Kidney (tissue), 14 donors: ENCODE data around the gene OSTM1. TPM values are rescaled to one million over a fixed set of nuclear protein-coding genes. Genes with fewer than 3 reads are reported as not detected.
"Not testable (repeated sequence)": the region's sequence is repeated elsewhere in the genome, so short reads cannot be mapped to it uniquely, and the experiment has no call there.

Source experiments
- DNase-seq, 5 donors: peaks; one replicate each; pipeline ENCODE4 v3.0.0-alpha.2; 2013 to 2020
- FAIRE-seq: peaks from 2 replicates; lab custom pipeline; 2012; peaks lifted over from hg19 to GRCh38; lab: Jason Lieb, UNC
- H3K27ac ChIP-seq, 2 donors: one replicate each; pipeline ENCODE4 v1.7.0; 2013; ENCODE audit warnings: low read depth in 2 of 2, low read length in 2 of 2, inconsistent platforms in 1 of 2
- H3K27me3 ChIP-seq: one replicate; pipeline ENCODE4 v1.7.1; 2013; ENCODE audit warnings: low read length, inconsistent platforms; ENCODE audit not compliant: control insufficient read depth, insufficient read depth
- H3K36me3 ChIP-seq, 3 donors: one replicate each; pipeline versions ENCODE4 v1.7.0 to v1.7.1; 2013; ENCODE audit warnings: low read length in 3 of 3, control low read depth in 1 of 3, inconsistent platforms in 1 of 3; ENCODE audit not compliant: insufficient read depth in 3 of 3, control insufficient read depth in 2 of 3
- H3K4me1 ChIP-seq, 3 donors: one replicate each; pipeline versions ENCODE4 v1.7.0 to v1.7.1; 2013; ENCODE audit warnings: low read length in 3 of 3, inconsistent platforms in 1 of 3, low read depth in 1 of 3; ENCODE audit not compliant: control insufficient read depth in 2 of 3, insufficient read depth in 2 of 3
- H3K4me3 ChIP-seq, 3 donors: one replicate each; pipeline versions ENCODE4 v1.7.0 to v1.8.1; 2013; ENCODE audit warnings: low read length in 3 of 3, control low read depth in 1 of 3, inconsistent platforms in 1 of 3
- H3K9ac ChIP-seq, 3 donors: one replicate each; pipeline versions ENCODE4 v1.7.0 to v1.7.1; 2013; ENCODE audit warnings: low read length in 3 of 3, control low read depth in 1 of 3, inconsistent platforms in 1 of 3
- H3K9me3 ChIP-seq, 3 donors: one replicate each; pipeline versions ENCODE4 v1.7.0 to v1.7.1; 2013; ENCODE audit warnings: low read length in 3 of 3, control low read depth in 1 of 3, inconsistent platforms in 1 of 3; ENCODE audit not compliant: control insufficient read depth in 2 of 3, insufficient read depth in 1 of 3
- CTCF ChIP-seq: IDR thresholded peaks from 3 replicates; pipeline ENCODE4 v1.5.1; 2012; ENCODE audit warnings: mild to moderate bottlenecking, moderate library complexity, borderline replicate concordance; ENCODE audit not compliant: insufficient read depth; ENCODE audit errors: extremely low read depth
- intact Hi-C: fragments of 100-400 bp; cut with DNase I; formaldehyde crosslinking; loops from one replicate; pipeline ENCODE4 v1.11.1; 2022
- polyA plus RNA-seq: library from polyadenylated mRNA; stranded (reverse); fragments of 350-450 nt; fragmentation: Illumina TruSeq; extraction: RNeasy Lipid Tissue Mini Kit (QIAGEN cat#74804); gene quantifications from one replicate; pipeline ENCODE4 v1.2.3, GENCODE V29; 2014; ENCODE audit warnings: low read depth, low replicate concordance; ENCODE audit not compliant: insufficient read depth
- total RNA-seq: library from RNA; stranded (reverse); fragmentation: NEBNext Ultra II Directional; extraction: Animal tissue kit (Norgen Biotek cat#: 25700); gene quantifications from one replicate; pipeline ENCODE4 v1.2.1, GENCODE V29; 2021
- donor health status: control.
- donor health status: control.
- donor health status: control.
- donor health status: control.
- donor health status: control.
- donor health status: DM: yes; HTN: yes; CAD: no.
- donor health status: Normal renal cell carcinoma (clear cell type).

OSTM1 gene
- total and polyA plus RNA-seq, 2 donors from 2014 or later = 19.8 to 34.5 TPM

- Histone ChIP-seq H3K9me3 (peaks cover 0 to 6% (median 0%) of the 10 kb centered on the region in 3 donors), H3K36me3 (no peaks in the 10 kb centered on the region), H3K4me3 (no peak overlapping the region), H3K9ac (no peak overlapping the region), H3K27me3 (no peaks in the 10 kb centered on the region), H3K4me1 (peaks cover 0 to 10% (median 0%) of the 10 kb centered on the region in 3 donors), H3K27ac (no peak overlapping the region)
- no peak for TF ChIP-seq CTCF
- FAIRE-seq (no peak), DNase-seq (no peak)
- intact Hi-C loops = no loop called here
Observed at GRCh38 chr6:108004861-108005260, 69.7 kb downstream of the OSTM1 start.

- no peaks in the 10 kb centered on the region for H3K9me3 ChIP-seq
- DNase-seq (peak in 3 of 5 donors; percentile 15 to 69 (median 56)), FAIRE-seq (no peak)
- peaks cover 0 to 10% (median 0%) of the 10 kb centered on the region in 3 donors for H3K4me1 ChIP-seq
- intact Hi-C loops = no loop called here
- no peak overlapping the region for H3K4me3 ChIP-seq
- peak overlapping the region in 1 of 3 donors; percentile 44 for H3K9ac ChIP-seq
- TF ChIP-seq CTCF = no peak
- H3K27me3 ChIP-seq = no peaks in the 10 kb centered on the region
- H3K27ac ChIP-seq = peak overlapping the region; percentile 76 to 90
- no peaks in the 10 kb centered on the region for H3K36me3 ChIP-seq
Observed at GRCh38 chr6:108002365-108003221, 71.9 kb downstream of the OSTM1 start.

GRCh38 chr6:108001696-108002231 is 72.8 kb downstream of the OSTM1 start:
- Histone ChIP-seq H3K36me3 (no peaks in the 10 kb centered on the region), H3K9ac (no peak overlapping the region), H3K4me3 (no peak overlapping the region), H3K27ac (peak overlapping the region; percentile 79 to 82), H3K9me3 (no peaks in the 10 kb centered on the region), H3K4me1 (peaks cover 0 to 10% (median 0%) of the 10 kb centered on the region in 3 donors), H3K27me3 (no peaks in the 10 kb centered on the region)
- DNase-seq = no peak
- intact Hi-C loops = no loop called here
- TF ChIP-seq CTCF = no peak
- FAIRE-seq = no peak

- intact Hi-C loops, H3K4me1 ChIP-seq, H3K27me3 ChIP-seq, H3K27ac ChIP-seq, H3K36me3 ChIP-seq, H3K9ac ChIP-seq, H3K9me3 ChIP-seq, H3K4me3 ChIP-seq, DNase-seq, FAIRE-seq: not testable (repeated sequence)
Observed at GRCh38 chr6:108000259-108000658, 74.3 kb downstream of the OSTM1 start.
